ENCODE data around the gene XXYLT1.

The XXYLT1 gene

DNA sequence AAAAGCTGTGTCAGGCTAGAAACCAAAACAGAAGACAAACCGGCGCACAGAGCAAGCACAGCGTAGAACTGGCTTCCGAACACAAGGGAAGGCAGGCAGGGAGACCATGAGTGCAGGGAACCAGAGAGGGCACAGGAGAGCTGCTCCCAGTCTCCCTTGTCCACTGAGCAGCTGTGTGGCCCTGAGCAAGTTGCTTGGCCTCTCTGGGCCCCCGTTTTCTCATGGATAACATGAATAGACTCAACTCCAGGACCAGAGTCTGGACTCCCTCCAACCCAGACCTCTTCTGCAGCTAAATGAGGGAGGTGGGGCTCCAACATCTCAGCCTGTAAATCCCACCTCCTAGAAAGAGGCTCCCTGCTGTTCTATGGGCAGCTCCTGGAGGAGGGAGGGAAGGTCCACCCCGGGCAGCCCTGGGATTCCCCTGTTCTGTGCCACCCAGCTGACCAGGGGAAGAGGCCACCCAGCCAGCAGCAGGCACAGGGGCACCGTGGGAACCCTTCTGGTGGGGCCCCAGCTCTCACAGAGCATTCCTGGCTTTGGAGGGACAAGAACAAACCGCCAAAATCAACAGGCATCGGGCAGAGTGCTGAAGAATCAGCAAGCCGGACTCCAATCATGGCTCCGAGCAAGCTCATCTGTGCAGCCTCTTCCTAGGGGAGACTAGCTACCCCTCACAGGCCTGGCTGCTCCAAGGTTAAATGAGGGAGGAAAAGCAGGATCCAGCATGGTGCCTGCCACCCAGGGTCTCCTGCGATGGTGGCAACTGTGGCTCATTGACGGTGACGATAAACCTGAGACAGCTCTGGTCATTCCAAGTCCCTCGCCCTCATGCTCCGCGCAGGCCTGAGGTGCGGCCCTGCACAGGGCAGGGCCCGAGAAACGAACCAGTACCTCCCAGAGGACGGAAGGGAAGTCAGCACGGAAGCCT lies 15.1 kb downstream of the XXYLT1 start:
- no peak overlapping the region for H3K4me3 ChIP-seq (ENCODE audit: low read depth, low read length)
- TF ChIP-seq, protein P1, sequence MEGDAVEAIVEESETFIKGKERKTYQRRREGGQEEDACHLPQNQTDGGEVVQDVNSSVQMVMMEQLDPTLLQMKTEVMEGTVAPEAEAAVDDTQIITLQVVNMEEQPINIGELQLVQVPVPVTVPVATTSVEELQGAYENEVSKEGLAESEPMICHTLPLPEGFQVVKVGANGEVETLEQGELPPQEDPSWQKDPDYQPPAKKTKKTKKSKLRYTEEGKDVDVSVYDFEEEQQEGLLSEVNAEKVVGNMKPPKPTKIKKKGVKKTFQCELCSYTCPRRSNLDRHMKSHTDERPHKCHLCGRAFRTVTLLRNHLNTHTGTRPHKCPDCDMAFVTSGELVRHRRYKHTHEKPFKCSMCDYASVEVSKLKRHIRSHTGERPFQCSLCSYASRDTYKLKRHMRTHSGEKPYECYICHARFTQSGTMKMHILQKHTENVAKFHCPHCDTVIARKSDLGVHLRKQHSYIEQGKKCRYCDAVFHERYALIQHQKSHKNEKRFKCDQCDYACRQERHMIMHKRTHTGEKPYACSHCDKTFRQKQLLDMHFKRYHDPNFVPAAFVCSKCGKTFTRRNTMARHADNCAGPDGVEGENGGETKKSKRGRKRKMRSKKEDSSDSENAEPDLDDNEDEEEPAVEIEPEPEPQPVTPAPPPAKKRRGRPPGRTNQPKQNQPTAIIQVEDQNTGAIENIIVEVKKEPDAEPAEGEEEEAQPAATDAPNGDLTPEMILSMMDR (IDR thresholded peaks at IDR 0.05; ENCODE audit: low read depth, low read length, missing control alignments): no peak
- no peak for DNase-seq (ENCODE audit: low read depth)

DNA sequence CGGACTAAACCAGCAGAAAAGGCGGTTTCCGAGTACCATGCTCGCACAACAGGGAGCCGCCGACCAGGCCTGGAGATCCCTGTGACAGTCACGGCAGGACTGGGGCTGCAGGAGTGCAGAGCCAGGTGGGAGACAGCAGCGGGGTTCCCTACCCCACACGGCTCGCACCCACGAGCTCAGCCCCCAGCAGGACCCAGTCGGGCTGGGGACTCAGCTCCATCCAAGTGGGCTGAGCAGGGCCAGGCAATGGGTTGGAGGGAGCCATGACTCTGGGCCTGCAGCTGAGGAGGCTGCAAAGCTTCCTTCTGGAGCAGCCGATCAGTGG lies 15.8 kb downstream of the XXYLT1 start:
- TF ChIP-seq, protein P1 (IDR thresholded peaks at IDR 0.05; ENCODE audit: low read depth, low read length, missing control alignments): no peak
- no peak for DNase-seq (ENCODE audit: low read depth)

DNA sequence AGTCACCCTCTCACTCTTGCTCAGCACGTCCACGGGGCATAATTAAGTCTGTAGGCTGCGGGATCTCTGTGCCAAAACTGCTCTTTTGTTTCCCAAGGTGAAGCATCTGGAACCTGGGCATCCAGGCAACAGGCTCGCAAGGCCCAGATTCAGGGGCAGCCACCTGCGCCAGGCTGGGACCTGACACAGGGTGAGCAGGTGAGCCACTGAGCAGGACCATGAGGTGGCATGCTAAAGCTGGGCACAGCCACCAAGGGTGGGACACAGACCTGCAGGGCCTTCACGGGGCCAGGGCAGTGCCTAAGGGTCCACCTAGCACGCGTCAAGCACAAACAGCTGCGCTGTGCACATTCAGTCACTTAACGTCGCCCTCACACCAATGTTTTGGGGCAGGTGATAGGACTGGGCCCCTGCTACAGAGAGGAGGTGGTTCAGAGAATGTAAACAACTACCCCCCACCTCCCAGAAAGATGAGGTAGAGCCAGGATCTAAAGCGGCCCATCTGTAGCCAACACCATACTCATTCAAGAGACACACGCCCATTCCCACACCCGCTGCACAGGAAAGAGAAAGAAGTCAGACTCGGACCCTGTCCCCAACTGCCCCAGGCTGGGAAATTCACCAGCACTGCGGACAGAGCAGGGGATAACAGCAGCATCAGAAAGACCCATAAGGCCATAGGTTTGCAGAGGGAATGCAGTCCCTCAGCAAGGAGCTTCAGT lies 16.3 kb downstream of the XXYLT1 start:
- H3K4me3 ChIP-seq (ENCODE audit: low read depth, low read length): no peak overlapping the region
- TF ChIP-seq, protein P1 (IDR thresholded peaks at IDR 0.05; ENCODE audit: low read depth, low read length, missing control alignments): no peak
- no peak for DNase-seq (ENCODE audit: low read depth)

More for the DNA sequence above, 15.8 kb downstream of the XXYLT1 start:
- no peak overlapping the region for H3K4me3 ChIP-seq (ENCODE audit: low read depth, low read length)

DNA sequence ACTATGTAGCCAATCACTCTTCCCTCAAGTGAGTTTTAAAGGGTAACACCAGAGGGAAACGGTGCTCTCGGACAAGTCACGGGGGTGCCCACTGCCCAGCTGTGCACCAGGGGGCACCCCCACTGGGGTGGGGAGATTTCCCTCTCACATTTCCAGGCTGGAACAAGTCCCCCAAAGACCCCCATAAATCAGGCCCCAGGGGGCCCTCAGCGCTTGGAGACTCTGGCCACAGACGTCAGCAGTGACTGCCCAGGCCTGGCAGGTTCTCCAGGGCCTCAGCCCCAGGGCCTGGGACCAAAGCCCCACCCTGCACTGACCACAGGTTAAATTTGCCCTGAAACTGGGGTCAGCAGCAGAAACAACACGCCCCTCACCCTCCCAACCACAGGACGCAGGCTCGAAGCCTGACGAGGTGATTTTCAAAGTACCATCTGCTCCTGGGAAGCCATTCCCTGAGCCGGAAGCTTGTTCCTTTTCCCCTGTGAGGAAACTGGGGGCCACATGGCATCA lies 17.0 kb downstream of the XXYLT1 start:
- DNase-seq (ENCODE audit: low read depth): no peak
- no peak overlapping the region for H3K4me3 ChIP-seq (ENCODE audit: low read depth, low read length)
- TF ChIP-seq, protein P1 (IDR thresholded peaks at IDR 0.05; ENCODE audit: low read depth, low read length, missing control alignments): no peak

DNA sequence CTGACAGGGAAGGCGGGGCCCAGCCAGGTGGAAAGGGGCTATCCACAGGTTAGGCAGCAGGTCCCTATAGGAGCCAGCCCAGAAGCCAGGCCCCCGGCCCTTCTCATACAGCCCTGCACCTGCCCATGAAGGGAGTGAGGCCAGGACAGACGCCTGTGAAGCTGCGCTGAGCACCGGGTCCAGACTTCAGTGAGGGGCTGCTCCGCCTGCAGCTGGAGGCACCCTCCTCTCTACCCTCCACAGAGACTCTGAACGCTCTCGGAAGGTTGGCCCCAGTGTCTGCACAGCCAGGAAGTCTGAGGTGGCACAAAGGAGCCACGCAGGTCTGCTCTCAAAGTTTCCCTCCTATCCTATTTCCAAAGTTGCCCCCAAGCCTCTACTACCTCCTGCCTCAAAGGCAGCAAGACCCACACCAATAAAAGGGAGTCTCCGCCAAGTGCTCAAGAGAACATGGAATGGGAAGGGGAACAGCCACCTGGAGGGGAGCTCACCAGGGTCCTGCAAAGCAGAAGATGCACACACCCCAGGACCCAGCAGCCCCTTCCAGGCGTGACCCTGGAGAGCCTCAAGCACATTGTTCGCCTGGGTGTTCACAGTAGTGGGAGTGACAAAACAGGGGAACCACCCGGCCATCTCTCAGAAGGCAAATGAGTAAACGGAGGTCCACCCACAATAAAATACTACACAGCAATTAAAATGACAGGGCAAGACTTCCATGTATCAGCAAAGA lies 19.5 kb downstream of the XXYLT1 start:
- no peak for DNase-seq (ENCODE audit: low read depth)
- H3K4me3 ChIP-seq (ENCODE audit: low read depth, low read length): no peak overlapping the region
- TF ChIP-seq, protein P1 (IDR thresholded peaks at IDR 0.05; ENCODE audit: low read depth, low read length, missing control alignments): no peak

DNA sequence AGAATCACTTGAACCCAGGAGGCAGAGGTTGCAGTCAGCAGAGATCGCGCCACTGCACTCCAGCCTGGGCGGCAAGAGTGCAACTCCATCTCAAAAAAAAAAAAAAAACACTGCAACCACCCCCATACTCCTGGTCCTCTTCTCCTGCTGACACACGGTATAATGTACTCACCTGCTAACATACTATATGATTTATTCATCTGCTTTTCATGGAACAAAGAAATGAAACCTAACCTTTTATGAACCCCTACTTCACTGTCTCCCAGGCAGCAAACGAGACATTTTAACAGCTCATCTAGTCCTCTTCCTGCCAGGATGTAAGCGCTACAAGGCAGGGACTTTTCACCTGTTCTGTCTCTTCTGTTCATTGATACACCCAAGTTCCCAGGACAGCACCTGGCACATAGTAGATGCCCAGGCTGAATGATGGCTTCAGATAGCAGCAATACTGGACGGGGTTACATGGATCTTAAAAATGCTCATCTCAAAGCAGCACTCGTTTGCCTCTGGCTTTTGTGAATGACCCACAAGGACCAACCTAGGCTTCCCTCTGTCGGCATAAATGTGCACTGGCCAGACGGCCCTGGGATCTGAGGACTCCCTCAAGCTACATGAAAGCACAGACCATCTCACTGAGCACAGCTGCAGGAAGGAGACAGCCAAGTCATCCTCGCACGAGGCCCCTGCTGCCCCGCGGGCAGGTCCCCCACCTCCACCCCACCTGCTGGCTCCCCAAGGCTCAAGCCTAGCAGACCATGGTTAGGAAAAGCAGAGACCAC lies 20.3 kb downstream of the XXYLT1 start:
- H3K4me3 ChIP-seq (ENCODE audit: low read depth, low read length): no peak overlapping the region
- TF ChIP-seq, protein P1 (IDR thresholded peaks at IDR 0.05; ENCODE audit: low read depth, low read length, missing control alignments): peak; percentile 35
- DNase-seq (ENCODE audit: low read depth): no peak
